BE2C (cell line): ENCODE data around the gene CCR5.

ENCODE experiments used
- DNase-seq: peaks from one replicate; pipeline ENCODE4 v3.0.0-alpha.2; 2020
- H3K27me3 ChIP-seq: fragments of 250-450 bp; sonication (Bioruptor Pico); 2 replicates; pipeline ENCODE4 v1.5.1; 2020; ENCODE audit warnings: mild to moderate bottlenecking
- H3K36me3 ChIP-seq: fragments of 250-450 bp; sonication (Bioruptor Pico); 2 replicates; pipeline ENCODE4 v1.5.1; 2020; ENCODE audit warnings: mild to moderate bottlenecking
- H3K4me1 ChIP-seq: fragments of 250-450 bp; sonication (Bioruptor Pico); 2 replicates; pipeline ENCODE4 v1.5.1; 2020
- H3K4me3 ChIP-seq: 2 replicates; pipeline ENCODE4 v1.5.1; 2011; ENCODE audit warnings: low read depth, low read length
- H3K9me3 ChIP-seq: fragments of 250-450 bp; sonication (Bioruptor Pico); 2 replicates; pipeline ENCODE4 v1.5.1; 2020
- TF ChIP-seq, protein P1 (sequence below): IDR thresholded peaks from 2 replicates; pipeline ENCODE4 v1.5.1; 2012; ENCODE audit warnings: mild to moderate bottlenecking, low read depth, low read length

The CCR5 gene

GRCh38 chr3:46335541-46335940 lies 35.2 kb upstream of the CCR5 start:
- no peaks in the 10 kb centered on the region for H3K9me3 ChIP-seq

GRCh38 chr3:46337911-46338310 lies 32.8 kb upstream of the CCR5 start:
- Histone ChIP-seq H3K4me1 (no peaks in the 10 kb centered on the region), H3K27me3 (no peaks in the 10 kb centered on the region), H3K9me3 (no peaks in the 10 kb centered on the region), H3K36me3 (no peaks in the 10 kb centered on the region), H3K4me3 (no peak overlapping the region)
- no peak for DNase-seq
- TF ChIP-seq, protein P1, sequence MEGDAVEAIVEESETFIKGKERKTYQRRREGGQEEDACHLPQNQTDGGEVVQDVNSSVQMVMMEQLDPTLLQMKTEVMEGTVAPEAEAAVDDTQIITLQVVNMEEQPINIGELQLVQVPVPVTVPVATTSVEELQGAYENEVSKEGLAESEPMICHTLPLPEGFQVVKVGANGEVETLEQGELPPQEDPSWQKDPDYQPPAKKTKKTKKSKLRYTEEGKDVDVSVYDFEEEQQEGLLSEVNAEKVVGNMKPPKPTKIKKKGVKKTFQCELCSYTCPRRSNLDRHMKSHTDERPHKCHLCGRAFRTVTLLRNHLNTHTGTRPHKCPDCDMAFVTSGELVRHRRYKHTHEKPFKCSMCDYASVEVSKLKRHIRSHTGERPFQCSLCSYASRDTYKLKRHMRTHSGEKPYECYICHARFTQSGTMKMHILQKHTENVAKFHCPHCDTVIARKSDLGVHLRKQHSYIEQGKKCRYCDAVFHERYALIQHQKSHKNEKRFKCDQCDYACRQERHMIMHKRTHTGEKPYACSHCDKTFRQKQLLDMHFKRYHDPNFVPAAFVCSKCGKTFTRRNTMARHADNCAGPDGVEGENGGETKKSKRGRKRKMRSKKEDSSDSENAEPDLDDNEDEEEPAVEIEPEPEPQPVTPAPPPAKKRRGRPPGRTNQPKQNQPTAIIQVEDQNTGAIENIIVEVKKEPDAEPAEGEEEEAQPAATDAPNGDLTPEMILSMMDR, result no peak

More at GRCh38 chr3:46335541-46335940, 35.2 kb upstream of the CCR5 start:
- no peaks in the 10 kb centered on the region for H3K4me1 ChIP-seq
- no peak for DNase-seq
- TF ChIP-seq, protein P1, result no peak
- no peaks in the 10 kb centered on the region for H3K27me3 ChIP-seq
- H3K36me3 ChIP-seq, result no peaks in the 10 kb centered on the region
- H3K4me3 ChIP-seq, result no peak overlapping the region

DNA sequence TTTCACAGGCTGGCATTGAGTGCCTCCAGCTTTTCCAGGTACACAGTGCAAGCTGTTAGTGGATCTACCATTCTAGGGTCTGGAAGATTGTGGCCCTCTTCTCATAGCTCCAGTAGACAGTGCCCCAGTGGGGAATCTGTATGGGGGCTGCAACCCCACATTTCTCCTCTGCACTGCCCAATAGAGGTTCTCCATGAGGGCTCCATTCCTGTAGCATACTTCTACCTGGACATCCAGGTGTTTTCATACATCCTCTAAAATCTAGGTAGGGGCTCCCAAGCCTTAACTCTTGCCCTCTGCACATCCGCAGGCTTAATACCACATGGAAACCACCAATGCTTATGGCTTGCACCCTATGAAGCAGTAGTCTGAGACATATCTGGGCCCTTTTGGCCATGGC lies 31.9 kb upstream of the CCR5 start:
- no peaks in the 10 kb centered on the region for H3K9me3 ChIP-seq
- no peaks in the 10 kb centered on the region for H3K4me1 ChIP-seq
- no peak overlapping the region for H3K4me3 ChIP-seq
- no peaks in the 10 kb centered on the region for H3K27me3 ChIP-seq
- H3K36me3 ChIP-seq, result no peaks in the 10 kb centered on the region
- TF ChIP-seq, protein P1, result no peak
- no peak for DNase-seq

- Histone ChIP-seq H3K27me3 (no peaks in the 10 kb centered on the region), H3K36me3 (no peaks in the 10 kb centered on the region), H3K9me3 (no peaks in the 10 kb centered on the region), H3K4me1 (no peaks in the 10 kb centered on the region), H3K4me3 (no peak overlapping the region)
- no peak for DNase-seq
- TF ChIP-seq, protein P1, result no peak
These were observed 26.3 kb upstream of the CCR5 start for GRCh38 chr3:46344476-46344875.

DNA sequence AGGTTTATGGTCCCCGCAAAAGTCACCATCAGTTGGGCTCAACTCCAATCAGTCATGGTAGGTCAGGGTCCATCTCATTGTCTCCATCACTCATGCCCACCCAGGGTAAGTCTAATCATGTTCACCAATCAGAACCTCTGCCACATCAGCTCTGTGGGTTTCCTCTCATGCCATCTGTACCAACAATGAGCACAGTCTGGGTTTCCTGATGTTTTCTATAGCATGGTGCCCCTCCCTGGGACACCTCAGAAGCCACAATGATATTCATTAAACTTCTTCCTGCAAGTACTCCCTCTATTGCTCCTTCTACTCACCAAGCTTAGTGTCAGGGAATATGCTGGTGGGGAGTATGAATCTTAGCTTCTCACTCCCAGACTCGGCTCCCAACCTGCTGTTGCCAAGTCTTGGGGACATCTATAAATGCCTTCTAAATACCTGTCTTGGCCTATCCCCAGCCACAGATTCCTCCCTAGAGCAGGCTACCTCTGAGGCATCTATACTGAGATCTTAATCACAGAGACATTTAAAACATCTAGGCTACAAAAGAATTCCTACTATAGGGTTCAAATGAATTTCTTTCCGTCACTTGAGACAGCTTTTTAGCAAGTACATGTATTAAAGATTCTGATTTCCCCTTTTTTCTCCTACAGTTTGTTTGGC lies 21.8 kb upstream of the CCR5 start:
- H3K4me1 ChIP-seq, result no peaks in the 10 kb centered on the region
- no peaks in the 10 kb centered on the region for H3K36me3 ChIP-seq
- TF ChIP-seq, protein P1, result no peak
- H3K9me3 ChIP-seq, result no peaks in the 10 kb centered on the region
- no peak overlapping the region for H3K4me3 ChIP-seq
- DNase-seq, result no peak
- no peaks in the 10 kb centered on the region for H3K27me3 ChIP-seq

GRCh38 chr3:46349484-46350261 lies 21.1 kb upstream of the CCR5 start:
- H3K9me3 ChIP-seq, result no peaks in the 10 kb centered on the region
- TF ChIP-seq, protein P1, result no peak
- H3K27me3 ChIP-seq, result no peaks in the 10 kb centered on the region
- H3K4me3 ChIP-seq, result no peak overlapping the region
- DNase-seq, result no peak
- no peaks in the 10 kb centered on the region for H3K36me3 ChIP-seq
- no peaks in the 10 kb centered on the region for H3K4me1 ChIP-seq
